NCI-H1694 treated with DMSO at 0.1 percent for 48 hours (cell line): ENCODE measurements around the gene EXOC6B.
A peak's percentile ranks its signal among the peaks of the same experiment; 100 is the strongest.

Source experiments
- DNase-seq: peaks from one replicate; lab custom pipeline; 2025; lab: John Stamatoyannopoulos, UW

Gene EXOC6B

DNA sequence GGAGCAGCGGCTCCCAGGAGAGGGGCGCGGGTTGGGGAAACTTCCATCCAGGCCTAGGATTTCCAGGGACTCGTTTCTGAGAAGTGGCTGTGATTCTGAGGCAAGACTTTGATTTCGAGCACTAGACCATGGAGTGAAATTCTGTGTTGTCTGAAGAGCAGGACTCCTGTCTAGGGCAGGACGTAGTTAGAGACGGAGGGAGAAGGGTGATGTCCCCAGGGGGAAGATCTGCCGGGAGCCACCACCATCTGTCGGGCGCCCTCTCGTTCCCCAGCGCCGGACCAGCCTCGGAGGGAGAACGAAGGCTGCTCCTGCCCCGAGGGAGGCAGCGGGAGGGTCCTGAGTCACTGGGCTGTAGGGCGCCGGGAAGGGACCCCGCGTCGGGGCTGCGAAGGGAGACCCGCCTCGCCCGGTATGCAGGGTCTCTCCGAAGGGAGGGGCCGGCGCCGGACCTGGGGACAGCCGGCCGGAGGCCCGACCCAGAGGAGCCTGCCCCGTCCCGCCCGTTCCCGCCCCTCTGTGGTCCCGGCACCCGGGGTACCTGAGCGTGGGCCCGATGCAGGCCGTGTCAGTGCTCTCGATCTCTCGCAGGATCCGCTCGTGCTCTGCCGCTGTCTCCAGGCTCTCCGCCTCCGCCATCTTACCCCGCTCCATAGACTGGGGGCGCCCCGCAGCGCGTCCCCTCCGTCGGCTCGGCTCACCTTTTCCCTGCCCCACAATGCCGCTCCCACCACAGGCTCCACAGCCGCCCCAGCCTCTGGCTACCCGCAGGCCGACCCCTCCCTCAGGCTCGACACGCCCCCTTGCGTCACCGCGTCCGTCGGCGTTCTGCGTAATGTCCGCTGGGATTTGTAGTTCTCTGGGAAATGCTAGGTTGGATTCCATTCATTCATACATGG, at the start of gene EXOC6B:
Gene EXOC6B (minus strand): TSS at position 777 of the 899 bp plus-strand sequence.
- peak; percentile 89 for DNase-seq

DNA sequence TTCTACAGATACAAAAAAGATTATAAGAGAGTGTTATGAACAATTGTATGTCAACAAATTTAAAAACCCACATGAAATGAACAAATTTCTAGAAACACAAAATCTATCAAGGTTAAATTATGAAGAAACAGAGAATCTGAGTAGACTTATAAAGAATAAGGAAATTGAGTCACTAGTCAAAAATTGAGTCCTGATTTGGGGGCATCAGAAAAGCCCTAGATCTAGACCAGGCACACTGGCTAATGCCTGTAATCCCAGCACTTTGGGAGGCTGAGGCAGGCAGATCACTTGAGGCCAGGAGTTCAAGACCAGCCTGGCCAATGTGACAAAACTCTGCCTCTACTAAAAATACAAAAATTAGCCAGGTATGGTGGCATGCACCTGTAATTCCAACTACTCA, 46.0 kb upstream of the EXOC6B start:
- DNase-seq: no peak

DNA sequence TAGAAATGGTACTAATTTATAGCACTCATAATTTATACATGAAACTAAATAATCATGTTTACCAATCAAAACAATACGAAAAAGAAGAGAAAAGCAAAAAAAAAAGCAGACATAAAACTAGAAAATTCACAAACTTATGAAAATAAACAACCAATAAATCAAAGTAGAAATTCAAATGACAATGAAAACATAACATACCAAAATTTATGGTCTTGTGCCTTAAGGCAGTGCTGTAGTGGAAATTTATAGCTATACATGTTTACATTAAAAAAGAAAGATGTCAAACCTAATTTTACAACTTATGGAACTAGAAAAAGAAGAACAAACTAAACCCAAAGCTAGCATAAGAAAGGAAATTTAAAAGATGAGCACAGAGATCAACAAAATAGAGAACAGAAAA, 45.2 kb upstream of the EXOC6B start:
- DNase-seq: no peak

DNA sequence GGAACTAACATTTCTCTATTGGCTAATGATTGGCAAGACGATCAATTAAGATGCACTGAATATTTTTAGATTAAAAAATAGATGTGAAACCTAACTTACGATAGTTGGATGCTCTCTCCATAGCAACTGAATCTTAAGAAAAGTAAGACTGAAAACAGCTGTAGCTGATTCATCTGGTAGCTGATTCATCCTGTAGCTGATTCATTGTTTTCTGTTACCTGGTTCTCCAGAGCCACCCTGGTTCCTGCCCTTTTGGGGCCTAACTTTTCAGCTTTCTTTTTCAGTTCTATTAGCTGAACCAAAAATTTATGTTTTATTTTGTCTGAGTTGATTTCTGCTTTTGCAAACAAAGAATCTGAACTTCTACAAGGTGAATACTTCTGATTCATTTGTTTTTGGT, 38.7 kb upstream of the EXOC6B start:
- no peak for DNase-seq

DNA sequence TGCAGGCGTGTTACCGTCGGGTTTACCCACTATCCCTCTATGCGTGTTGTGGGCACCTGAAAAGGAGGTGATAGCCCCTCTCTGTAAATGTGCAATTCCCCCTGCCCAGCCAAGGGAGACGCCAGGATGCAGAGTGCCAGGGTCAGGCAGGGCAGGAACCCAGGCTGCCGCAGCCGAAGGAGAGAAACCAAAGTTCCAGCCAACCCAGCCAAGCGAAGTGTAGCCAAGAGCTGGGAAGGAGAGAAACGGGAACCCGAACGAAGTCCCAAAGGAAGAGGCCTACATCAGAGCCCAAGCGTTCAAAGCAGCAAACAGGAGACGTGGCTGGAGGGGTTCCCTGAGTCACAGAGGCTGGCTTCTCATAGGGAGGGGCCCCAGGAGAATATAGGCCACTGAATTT, 37.2 kb upstream of the EXOC6B start:
- DNase-seq: no peak

DNA sequence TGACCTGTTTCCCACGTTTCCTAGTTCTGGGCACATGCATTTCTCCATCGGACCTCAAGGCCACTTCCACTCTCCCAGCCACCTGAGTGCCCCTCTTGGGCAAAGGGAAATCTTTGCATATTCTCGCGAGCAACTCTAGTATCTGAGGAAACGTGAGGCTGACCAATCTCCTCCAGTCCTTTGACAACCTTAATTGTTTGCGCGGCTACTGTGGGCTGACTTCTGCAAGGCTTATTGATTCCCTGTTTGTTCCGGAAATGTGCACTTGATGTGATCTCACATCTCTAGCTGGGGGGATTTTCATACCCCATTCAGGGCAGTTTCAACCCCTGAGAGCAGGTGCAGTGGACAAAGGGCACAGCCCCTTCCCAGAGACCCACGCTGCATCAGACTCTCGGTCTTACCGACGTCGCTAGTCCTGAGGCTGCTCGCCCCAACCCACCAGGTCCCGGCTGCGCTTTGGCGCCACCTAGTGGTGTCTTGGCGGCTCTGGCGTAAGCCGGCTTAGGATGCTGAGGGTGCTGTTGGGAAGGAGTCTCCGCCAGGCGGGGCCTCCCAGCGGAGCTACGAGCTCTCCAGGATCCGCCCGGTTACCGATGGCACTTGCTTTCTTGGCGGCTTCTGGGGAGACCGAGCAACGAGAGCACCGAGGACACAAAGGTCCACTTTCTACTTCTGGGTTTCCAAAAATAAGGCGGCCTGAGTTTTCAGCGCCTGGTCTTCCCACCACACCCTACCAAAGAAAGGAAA, 36.6 kb upstream of the EXOC6B start:
- peak; percentile 81 for DNase-seq

DNA sequence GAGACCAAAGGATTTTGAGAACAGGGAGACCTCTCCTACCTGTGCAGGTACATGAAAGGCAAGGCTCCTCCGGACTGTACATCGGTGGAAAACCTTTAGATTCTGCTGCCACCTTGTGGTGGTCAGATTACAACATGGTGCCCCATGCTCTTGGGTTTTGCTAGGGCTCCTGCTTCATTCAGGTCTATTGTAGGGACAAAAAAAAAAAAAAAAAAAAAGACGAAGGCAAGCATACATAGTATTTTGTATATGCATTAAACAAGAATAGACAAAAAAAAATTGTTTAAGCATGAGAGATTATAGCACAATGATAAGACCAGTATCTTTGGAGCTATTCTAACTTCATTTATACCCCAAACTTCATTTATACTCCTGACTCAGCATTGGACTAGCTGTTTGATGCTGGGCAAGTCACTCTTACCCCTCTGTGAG, 34.0 kb upstream of the EXOC6B start:
- DNase-seq: peak; percentile 58

DNA sequence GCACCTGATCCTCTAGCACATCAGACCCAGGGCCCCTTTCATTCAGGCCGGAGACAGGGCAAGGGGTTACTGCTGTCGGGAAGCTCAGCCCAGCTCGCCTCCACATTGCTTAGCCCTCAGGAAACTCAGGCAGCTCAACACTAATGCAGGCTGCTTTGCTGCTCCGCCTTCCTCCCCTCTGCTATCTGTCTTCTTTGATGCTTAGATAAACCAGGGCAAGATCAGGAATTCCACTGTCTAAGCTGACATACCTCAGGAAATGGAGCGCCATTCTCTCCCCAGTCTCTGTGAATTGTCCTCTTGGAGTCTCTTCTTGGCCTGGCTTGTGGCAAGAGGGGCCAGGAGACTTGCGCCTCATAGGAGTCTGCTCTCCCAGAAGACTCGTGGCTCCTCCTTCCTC, 25.5 kb upstream of the EXOC6B start:
- no peak for DNase-seq

DNA sequence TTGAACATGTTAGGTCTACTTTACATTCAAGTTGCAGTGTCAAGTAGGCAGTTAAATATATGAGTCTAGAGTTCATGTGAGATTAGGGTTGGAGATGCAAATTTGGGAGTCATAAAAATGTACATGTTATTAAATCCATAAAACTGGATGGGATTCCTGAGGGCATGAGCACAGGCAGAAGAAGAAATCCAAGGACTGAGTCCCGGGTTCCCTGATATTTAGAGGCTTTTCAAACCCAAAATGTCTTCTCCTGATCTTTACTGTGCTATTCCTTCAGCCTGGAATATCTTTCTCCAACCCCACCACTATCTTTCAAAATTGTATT, 23.3 kb upstream of the EXOC6B start:
- DNase-seq: no peak

DNA sequence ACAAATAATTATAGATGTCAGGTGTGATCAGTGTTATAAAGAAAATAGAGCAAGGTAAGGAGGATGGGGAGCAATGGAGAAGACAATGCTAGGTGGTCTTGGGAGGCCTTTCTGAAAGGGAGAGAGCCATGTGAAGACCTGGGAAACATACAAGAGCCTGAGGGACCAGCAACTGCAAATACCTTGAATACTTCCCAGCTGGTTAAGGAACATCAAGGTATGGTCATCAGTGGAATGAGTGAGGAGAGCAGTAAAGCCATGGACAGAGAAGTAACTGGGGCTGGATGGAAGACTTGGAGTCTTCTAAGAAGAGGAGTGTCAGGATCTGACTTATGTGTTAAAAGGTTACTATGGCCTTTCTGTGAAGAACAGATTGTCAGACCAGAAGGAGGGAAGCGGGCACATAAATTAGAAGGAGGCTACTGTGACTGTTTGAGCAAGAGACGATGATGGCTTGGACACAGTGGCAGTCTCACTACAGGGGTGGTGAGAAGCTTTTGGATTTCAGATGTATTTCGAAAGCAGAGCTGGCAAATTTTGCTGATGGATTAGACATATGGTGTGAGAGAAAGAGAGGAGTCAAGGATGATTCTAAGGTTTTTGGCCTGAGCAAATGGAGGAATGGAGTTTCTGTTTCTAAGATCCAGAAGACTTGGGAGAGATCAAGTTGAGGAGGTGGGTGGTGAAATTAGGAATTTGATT, 22.8 kb upstream of the EXOC6B start:
- DNase-seq: no peak

DNA sequence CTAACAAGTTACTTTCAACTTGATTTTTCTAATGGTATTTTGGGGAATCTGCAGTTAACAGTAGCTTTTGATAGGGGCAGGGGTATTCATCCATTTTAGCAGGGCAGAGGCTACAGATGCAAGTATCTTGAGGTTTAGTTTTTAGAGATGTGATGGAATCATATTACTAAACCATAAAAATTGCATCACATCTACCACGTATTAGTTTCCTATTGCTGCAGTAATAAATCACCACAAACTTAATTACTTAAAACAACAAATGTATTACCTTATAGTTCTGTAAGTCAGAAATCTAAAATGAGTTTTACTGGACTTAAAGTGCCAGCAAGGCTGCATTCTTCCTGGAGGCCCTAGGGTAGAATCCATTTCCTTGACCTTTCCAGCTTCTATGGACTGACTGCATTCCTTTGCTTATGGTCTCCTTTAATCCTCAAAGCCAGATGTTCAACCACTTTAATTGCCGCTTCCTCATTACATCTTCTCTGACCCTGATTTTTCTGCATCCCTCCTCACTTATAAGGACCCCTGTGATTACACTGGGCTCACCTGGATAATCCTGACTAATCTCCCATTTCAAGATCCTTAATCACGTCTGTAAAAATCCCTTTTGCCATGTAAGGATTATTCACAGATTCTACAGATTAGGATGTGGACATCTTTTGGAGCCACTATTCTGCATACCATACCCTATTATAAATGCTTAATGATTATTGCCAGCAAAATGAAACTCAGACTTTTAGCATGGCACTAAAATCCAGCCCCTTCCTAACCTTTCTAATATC, 21.9 kb upstream of the EXOC6B start:
- DNase-seq: no peak

DNA sequence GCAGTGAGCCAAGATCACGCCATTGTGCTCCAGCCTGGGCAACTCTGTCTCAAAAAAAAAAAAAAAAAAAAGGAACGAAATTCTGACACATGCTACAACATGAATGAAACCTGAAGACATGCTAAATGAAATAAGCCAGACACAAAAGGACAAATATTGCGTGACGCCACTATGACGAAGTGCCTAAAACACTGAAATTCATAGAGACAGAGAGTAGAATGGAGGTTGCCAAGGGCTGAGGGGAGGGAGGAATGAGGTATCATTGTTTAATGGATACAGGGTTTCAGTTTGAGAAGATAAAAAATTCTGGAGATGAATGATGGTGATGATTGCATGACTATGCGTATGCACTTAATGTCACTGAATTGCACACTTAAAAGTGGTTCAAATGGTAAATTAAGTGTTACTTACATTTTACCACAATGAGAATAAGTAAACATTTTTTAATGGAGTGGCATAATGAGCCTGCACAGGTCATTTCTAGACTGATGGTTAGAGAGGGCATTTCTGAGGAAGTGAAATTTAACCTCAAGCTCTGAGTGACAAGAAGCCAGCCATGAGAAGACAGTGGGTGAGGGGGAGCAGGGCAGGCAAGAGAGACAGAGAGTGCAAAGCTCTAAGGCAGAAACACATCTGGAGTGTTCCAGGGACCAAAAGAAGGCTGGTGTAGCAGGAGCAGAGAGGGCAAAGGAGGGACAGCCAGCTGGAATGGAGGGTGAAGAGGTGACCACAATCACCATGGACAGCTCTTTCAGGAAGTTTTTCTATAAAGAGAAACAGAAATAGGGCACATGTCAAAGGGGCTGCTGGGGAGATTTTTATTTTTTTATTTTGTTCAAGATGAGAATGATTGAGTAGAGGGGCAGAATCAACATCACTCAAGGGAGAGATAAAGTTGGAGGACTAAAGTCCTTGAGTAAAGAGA, 20.6 kb upstream of the EXOC6B start:
- DNase-seq: no peak

DNA sequence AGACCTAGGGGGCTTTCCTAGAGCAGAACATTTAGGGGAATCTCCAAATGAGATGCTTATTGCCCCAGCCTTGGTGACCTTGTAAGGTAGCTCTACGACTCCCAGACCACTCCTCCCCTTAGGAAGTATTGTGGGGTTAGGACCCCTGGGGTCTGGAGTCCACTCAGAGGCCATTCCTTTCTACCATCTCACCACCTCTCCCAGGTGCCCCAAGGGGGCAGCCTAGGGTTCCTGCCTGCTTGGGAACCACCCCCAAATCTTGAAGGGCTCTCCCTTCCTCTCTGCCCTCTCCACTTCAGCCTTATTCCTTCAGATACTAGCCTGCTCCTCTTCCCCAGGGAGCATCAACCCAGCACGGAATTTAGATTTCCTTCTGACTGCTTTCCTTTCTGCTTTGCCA, 17.5 kb upstream of the EXOC6B start:
- DNase-seq: no peak

DNA sequence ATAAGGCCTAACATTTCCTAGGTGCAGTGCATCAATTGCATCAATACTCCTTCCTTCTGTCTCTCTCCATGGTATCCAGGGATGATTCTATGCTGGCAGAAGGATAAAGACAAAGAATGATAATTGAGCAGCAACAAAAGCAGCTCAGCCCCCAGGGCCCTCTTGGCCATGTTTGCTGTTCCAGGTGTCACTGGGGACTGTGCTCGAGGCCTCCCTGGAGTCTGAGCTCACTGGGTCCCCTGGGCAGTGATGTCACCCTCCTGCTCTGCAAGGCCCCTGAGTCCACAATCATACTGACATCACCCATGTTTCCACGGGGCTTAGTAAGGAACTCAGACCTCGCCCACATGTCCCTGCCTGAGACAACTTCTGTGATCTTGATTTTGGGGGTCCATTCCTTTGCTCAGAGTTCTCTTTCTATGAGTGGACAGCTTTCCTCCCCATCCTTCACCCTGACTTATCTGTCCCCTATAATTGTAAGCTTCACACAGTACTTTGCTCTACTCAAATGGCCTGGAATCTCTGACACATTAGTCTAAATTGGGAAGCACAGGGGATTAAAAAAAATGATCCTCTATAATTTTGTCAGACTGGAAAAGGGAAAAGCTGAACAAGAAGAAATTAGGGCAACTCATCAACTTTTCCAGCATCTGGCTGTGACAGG, 15.8 kb upstream of the EXOC6B start:
- no peak for DNase-seq

DNA sequence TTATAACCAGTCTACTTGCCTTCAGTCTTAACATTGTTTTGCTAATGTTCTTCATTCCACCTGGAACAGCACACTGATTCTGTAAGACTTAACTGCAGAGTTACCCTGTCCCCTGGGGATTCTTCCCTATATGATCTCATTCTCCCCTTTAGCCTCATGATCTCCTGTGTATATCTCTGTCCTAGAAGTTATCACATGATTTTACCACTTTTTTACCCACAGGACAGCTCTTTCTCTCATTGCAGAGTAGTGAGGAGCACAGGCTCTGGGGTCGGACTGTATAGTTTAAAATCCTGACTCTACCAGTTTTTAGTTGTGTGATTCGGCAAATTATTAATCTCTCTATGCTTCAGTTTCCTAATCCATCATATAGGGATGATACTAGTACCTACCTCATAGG, 14.2 kb upstream of the EXOC6B start:
- DNase-seq: no peak

DNA sequence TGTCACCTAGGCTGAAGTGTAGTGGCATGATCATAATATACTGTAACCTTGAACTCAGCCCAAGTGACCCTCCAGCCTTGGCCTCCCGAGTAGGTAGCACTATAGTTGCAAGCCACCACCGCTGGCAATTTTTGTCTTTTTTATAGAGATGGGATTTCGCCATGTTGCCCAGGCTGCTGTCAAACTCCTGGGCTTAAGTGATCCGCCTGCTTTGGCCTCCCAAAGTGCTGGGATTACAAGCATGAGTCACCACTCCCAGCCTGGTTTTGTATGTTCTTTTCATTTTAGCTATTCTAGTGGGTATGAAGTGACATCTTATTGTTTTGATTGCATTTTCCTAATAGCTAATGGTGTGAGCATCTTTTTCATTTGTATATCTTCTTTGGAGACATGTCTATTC, 11.3 kb upstream of the EXOC6B start:
- no peak for DNase-seq

DNA sequence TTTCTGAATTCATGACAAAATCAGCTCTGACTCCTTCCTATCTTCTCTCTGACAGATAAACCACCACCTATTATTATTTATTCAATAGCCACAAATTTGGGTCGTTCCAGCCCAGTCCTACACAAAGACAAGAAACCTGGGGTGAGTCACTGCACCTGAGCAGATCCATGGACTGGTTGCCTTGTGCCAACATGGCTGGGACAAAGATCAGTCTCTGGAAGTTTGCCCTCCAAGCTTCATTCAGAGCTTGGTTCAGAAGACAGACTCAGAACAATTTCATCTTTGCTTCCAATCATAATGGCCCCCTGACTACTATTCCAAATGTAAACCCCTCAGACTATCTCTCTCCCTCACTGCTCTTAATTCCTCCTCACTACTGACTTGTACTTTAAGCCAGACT, 9.6 kb upstream of the EXOC6B start:
- DNase-seq: no peak

DNA sequence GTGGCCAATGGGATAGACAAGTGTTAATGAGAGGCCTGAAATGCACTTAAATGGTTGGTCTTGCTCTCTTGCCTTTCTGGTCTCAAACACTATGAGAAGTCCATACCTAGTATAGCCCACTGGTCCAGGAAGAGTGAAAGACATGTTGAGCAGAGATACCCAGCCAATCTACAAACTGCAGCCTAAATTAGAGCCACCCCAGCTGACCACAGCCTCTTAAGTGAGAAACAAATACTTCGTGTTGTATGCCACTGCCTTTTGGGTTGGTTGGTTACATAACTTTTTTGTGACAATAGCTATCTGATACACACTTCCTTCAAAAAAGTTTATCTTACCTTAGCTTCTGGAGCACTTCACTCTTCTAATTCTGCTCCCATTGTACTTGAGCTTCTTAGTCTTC, 8.8 kb upstream of the EXOC6B start:
- no peak for DNase-seq

DNA sequence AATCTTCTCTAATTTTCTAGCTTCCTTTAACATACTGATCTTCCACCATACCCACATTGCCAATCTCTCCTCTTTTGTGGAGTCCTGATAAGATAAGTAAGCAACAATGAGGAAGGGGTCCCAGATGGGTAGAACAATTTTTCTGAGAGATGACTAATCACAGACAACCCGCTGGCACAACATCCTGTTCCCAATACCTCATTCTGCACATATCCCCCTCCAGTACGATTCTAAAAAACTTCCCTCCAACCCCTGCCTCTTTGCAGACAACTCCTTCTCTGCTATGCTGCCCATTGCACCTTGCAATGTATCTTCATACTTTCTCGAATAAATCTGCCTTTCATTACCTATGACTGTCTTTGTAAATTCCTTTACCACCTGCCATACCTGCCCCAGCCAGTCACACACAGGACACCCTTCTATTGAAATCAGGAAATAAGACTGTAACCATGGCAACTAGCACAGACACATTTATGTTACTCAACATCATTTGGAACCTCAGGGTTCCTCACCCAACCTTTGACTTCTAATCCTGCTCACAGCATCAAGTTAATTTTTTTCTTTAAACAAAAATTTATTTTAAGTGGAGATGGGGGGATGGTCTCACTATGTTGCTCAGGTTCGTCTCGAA, 7.4 kb upstream of the EXOC6B start:
- DNase-seq: no peak

DNA sequence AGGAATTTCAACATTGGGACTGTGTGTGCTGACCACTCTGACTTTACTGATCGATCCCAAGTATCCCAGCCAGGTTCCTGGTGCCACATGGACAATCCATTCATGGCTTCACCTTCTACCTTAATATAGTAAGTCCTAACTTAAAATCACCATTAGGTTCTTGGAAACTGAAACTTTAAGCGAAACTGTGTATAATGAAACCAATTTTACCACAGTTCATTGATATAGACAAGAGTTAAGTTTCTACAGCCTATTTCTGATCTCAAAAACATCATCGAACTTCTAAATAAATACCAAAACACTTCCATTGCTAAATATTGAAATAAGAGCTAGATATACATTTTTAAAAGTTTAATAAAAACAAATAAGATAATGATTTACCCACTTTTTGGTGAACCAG, 4.4 kb upstream of the EXOC6B start:
- DNase-seq: no peak
